ENCODE data around the gene DNAI1. TPM values are rescaled to one million over a fixed set of nuclear protein-coding genes. Genes with fewer than 3 reads are reported as not detected.

The DNAI1 gene
- total RNA-seq, 1 donor from 2014 or later = 1.5 TPM

DNA sequence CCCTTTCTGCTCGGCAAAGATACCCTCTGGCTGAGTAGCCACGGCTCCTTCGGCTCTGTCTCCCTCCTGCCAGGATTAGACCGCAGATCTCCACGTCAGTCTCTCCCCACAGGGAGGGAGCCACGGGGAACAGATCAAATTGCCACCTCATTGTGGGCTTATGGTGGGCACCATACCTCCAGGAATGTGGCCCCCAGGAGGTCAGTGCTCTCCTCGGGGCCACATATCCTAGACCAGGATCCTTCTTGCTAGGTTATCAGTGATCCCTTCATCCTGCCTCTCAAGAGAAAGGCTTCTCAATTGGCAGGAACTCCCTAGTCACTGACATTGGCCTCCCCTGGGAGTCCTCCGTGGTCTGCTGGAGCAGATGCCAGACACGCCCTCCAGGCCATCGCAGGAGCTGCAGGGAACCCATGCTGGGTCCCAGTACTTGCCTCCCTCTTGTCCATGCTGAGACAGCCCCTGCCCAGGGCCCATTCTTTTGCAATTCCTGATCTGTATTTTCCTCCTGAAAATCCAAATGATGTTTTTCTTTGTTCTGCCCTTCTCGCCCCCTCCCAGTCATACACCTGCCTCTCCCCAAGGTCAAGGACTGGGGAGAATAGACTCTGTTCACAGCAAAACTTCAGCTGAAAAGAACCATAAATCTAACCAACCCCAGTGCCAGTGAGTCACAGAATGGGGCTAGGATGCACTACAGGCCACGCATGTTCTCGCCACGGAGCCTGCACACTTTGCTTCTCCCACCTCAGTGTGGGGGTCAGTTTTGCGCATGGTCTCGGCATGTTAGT lies 95.8 kb downstream of the DNAI1 start:
- no peak for DNase-seq (ENCODE audit: low read depth, low spot score)
- Mint-ChIP-seq H3K4me3 (no peak overlapping the region), H3K9me3 (no peaks in the 10 kb centered on the region), H3K27ac (ENCODE audit: unreplicated experiment) (peak overlapping the region; percentile 52), H3K27me3 (ENCODE audit: low read depth) (no peaks in the 10 kb centered on the region), H3K36me3 (ENCODE audit: low read depth) (peaks cover 6% of the 10 kb centered on the region), H3K4me1 (peaks cover 36% of the 10 kb centered on the region)
- TF ChIP-seq, protein P1, sequence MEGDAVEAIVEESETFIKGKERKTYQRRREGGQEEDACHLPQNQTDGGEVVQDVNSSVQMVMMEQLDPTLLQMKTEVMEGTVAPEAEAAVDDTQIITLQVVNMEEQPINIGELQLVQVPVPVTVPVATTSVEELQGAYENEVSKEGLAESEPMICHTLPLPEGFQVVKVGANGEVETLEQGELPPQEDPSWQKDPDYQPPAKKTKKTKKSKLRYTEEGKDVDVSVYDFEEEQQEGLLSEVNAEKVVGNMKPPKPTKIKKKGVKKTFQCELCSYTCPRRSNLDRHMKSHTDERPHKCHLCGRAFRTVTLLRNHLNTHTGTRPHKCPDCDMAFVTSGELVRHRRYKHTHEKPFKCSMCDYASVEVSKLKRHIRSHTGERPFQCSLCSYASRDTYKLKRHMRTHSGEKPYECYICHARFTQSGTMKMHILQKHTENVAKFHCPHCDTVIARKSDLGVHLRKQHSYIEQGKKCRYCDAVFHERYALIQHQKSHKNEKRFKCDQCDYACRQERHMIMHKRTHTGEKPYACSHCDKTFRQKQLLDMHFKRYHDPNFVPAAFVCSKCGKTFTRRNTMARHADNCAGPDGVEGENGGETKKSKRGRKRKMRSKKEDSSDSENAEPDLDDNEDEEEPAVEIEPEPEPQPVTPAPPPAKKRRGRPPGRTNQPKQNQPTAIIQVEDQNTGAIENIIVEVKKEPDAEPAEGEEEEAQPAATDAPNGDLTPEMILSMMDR (conservative IDR thresholded peaks at IDR 0.05) = no peak

DNA sequence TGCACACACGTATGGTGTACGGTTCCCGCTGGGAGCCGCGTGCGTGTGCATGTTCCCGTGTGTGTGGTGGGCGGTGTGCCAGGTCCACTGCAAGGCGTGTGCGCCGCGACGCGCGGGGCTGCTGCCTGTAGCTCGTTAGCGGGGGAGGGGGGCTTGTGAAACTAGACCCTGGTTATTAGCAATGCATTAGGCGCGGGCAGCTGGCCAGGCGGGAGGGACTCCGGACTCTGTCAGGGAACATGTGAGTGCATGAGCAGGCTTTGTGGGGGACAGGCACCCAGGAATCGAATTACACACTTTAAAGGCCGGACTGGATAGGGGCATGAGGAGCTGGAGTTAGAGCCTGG lies 96.4 kb downstream of the DNAI1 start:
- no peaks in the 10 kb centered on the region for H3K27me3 Mint-ChIP-seq (ENCODE audit: low read depth)
- DNase-seq (ENCODE audit: low read depth, low spot score) = no peak
- H3K36me3 Mint-ChIP-seq (ENCODE audit: low read depth) = peaks cover 6% of the 10 kb centered on the region
- H3K4me3 Mint-ChIP-seq = peak overlapping the region; percentile 31
- TF ChIP-seq, protein P1 (conservative IDR thresholded peaks at IDR 0.05) = no peak
- no peaks in the 10 kb centered on the region for H3K9me3 Mint-ChIP-seq
- H3K27ac Mint-ChIP-seq (ENCODE audit: unreplicated experiment) = no peak overlapping the region
- H3K4me1 Mint-ChIP-seq = peaks cover 38% of the 10 kb centered on the region

DNA sequence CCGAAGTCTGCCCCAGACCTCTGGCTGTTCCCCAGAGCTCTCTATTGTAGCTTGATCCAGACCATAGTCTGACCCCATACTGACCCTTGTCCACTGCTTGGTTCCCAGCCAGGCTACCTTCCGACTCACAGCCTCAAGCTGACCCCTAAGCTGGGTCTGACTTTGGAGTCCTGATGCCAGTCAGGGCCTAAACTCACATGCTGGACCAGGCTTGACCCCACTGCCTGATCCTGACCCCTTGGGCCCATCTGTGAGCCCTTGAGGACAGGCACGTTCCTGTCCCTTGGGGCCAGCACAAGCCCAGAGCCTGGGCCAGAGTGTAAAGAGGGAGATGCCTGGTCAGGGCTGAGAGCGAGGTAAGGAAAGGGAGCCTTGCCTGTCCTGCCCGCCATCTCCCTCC lies 96.9 kb downstream of the DNAI1 start:
- no peaks in the 10 kb centered on the region for H3K27me3 Mint-ChIP-seq (ENCODE audit: low read depth)
- no peak for DNase-seq (ENCODE audit: low read depth, low spot score)
- H3K9me3 Mint-ChIP-seq = no peaks in the 10 kb centered on the region
- H3K4me3 Mint-ChIP-seq = no peak overlapping the region
- TF ChIP-seq, protein P1 (conservative IDR thresholded peaks at IDR 0.05) = no peak
- H3K36me3 Mint-ChIP-seq (ENCODE audit: low read depth) = peaks cover 6% of the 10 kb centered on the region
- no peak overlapping the region for H3K27ac Mint-ChIP-seq (ENCODE audit: unreplicated experiment)
- H3K4me1 Mint-ChIP-seq = peaks cover 44% of the 10 kb centered on the region

DNA sequence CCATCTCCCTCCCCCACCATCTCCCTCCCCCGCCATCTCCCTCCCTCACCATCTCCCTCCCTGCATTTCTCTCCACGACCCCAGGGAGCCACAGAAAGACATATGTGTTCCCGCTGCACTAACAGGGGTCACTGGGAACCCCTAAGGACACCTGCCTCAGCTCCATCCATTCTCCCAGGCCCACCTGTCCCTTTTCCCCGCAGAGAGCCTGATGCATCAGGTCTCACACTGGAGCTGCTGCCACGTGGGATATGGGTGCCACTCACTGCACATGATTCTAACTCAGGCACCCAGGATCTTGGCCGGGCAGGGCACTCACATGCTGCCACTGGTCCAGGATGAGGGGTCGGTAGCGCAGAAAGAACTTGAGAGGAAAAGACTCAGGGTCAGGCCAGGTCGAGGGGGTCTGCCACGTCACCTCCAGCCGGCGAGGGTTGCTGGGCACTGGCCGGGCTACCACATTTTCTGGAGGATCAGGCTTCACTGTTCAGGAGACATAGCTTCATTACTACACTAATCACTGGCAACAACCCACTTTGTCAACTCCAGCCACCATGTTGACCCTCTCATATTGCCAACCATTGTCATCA lies 97.4 kb downstream of the DNAI1 start:
- Mint-ChIP-seq H3K27me3 (ENCODE audit: low read depth) (no peaks in the 10 kb centered on the region), H3K4me3 (no peak overlapping the region), H3K9me3 (no peaks in the 10 kb centered on the region), H3K27ac (ENCODE audit: unreplicated experiment) (no peak overlapping the region), H3K36me3 (ENCODE audit: low read depth) (peaks cover 6% of the 10 kb centered on the region), H3K4me1 (peaks cover 49% of the 10 kb centered on the region)
- DNase-seq (ENCODE audit: low read depth, low spot score) = no peak
- TF ChIP-seq, protein P1 (conservative IDR thresholded peaks at IDR 0.05) = no peak

DNA sequence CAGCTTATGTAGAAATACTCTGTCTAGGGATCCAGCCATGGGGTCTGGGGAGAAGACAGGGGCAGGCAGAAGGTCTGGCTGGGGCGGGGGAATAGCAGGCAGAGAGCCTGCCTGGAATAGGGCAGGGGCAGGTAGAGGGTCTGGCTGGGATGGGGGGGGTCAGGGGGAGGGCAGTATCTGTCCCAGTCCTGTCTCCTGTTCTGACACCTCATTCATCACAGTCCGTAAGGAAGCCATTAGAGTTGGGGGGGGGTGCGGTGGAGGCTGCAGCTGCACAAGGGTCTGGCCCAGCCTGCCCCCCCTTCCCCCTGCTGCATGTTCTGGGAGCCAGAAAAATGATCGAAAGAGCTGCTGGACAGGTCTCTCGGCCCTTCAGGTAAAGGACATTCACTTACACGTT lies 98.3 kb downstream of the DNAI1 start:
- H3K27me3 Mint-ChIP-seq (ENCODE audit: low read depth) = no peaks in the 10 kb centered on the region

More for the DNA sequence above, 98.3 kb downstream of the DNAI1 start:
- Mint-ChIP-seq H3K27ac (ENCODE audit: unreplicated experiment) (no peak overlapping the region), H3K4me1 (peaks cover 57% of the 10 kb centered on the region), H3K9me3 (no peaks in the 10 kb centered on the region), H3K36me3 (ENCODE audit: low read depth) (peaks cover 6% of the 10 kb centered on the region), H3K4me3 (peak overlapping the region; percentile 24)
- TF ChIP-seq, protein P1 (conservative IDR thresholded peaks at IDR 0.05) = no peak
- no peak for DNase-seq (ENCODE audit: low read depth, low spot score)

Data from neural crest cell (in vitro differentiated cells).